K562 (cell line): ENCODE results near the gene PMFBP1. TPM values are rescaled to one million over a fixed set of nuclear protein-coding genes. Genes with fewer than 3 reads are reported as not detected.

Experiments used
- BCL6 ChIP-seq: fragments of 250-450 bp; sonication (Bioruptor Pico); IDR thresholded peaks from 2 replicates; pipeline ENCODE4 v1.4.0; 2020
- ESRRB ChIP-seq: fragments of 250-450 bp; sonication (Bioruptor Pico); IDR thresholded peaks from 2 replicates; pipeline ENCODE4 v1.5.0; 2020; ENCODE audit warnings: mild to moderate bottlenecking, moderate library complexity, borderline replicate concordance
- ETS2 ChIP-seq: IDR thresholded peaks from 2 replicates; pipeline ENCODE4 v1.6.1; 2016; ENCODE audit warnings: borderline replicate concordance, missing genetic modification characterization, mild to moderate bottlenecking, moderate library complexity, missing compliant biosample characterization; ENCODE audit not compliant: poor library complexity, severe bottlenecking
- FOXP1 ChIP-seq: sonication (generic); formaldehyde crosslinking; IDR thresholded peaks from 2 replicates; pipeline ENCODE4 v1.8.0; 2022; ENCODE audit warnings: mild to moderate bottlenecking, missing genetic modification reagents
- HDAC1 ChIP-seq, 2 experiments: fragments of 450-650 bp; IDR thresholded peaks; 2 replicates each; pipeline ENCODE4 v1.6.1; 2016 to 2017; ENCODE audit warnings: inconsistent platforms in 1 of 2, mild to moderate bottlenecking in 1 of 2, moderate library complexity in 1 of 2
- MTA2 ChIP-seq: fragments of 450-650 bp; IDR thresholded peaks from 2 replicates; pipeline ENCODE4 v1.6.1; 2016; ENCODE audit warnings: low read depth
- PYGO2 ChIP-seq: fragments of 450-650 bp; IDR thresholded peaks from 2 replicates; pipeline ENCODE4 v1.6.1; 2016; ENCODE audit warnings: mild to moderate bottlenecking, missing genetic modification characterization, moderate library complexity, missing compliant biosample characterization
- RBM17 ChIP-seq: fragments of 200-400 bp; formaldehyde crosslinking; IDR thresholded peaks from 2 replicates; pipeline ENCODE4 v1.6.1; 2017; ENCODE audit warnings: low read depth, mild to moderate bottlenecking, low read length, borderline replicate concordance
- RHOXF2B ChIP-seq: fragments of 250-450 bp; sonication (Bioruptor Pico); conservative IDR thresholded peaks from 2 replicates; pipeline ENCODE4 v1.5.1; 2021
- SP1 ChIP-seq: sonication (generic); formaldehyde crosslinking; IDR thresholded peaks from 2 replicates; pipeline ENCODE4 v1.8.1; 2022; ENCODE audit warnings: mild to moderate bottlenecking, missing genetic modification reagents
- STAT6 ChIP-seq: sonication (generic); formaldehyde crosslinking; IDR thresholded peaks from 2 replicates; pipeline ENCODE4 v1.8.1; 2023; ENCODE audit warnings: mild to moderate bottlenecking, missing genetic modification reagents
- TCF7L2 ChIP-seq: fragments of 150-350 bp; IDR thresholded peaks from 2 replicates; pipeline ENCODE4 v1.6.1; 2016; ENCODE audit warnings: low read depth, mild to moderate bottlenecking, low read length, moderate library complexity
- U2AF2 ChIP-seq: fragments of 200-400 bp; formaldehyde crosslinking; optimal IDR thresholded peaks from 2 replicates; pipeline ENCODE3; 2017; ENCODE audit warnings: low read depth, mild to moderate bottlenecking, low read length
- XRCC4 ChIP-seq: IDR thresholded peaks from one replicate; pipeline ENCODE4 v1.6.1; 2011; ENCODE audit not compliant: insufficient read depth, insufficient read length; ENCODE audit errors: extremely low read depth
- ZNF134 ChIP-seq: fragments of 250-450 bp; sonication (Bioruptor Pico); conservative IDR thresholded peaks from 2 replicates; pipeline ENCODE4 v1.4.0; 2020
- ZNF277 ChIP-seq: fragments of 250-450 bp; sonication (Bioruptor Pico); IDR thresholded peaks from 2 replicates; pipeline ENCODE4 v1.8.0; 2022; ENCODE audit warnings: inconsistent platforms, mild to moderate bottlenecking, moderate library complexity, borderline replicate concordance
- ZNF280B ChIP-seq: fragments of 250-450 bp; sonication (Bioruptor Pico); IDR thresholded peaks from 2 replicates; pipeline ENCODE4 v1.5.1; 2021; ENCODE audit warnings: mild to moderate bottlenecking
- polyA plus RNA-seq, 8 experiments: library from polyadenylated mRNA; depleted of rRNA in 4 of 8; stranded (reverse) in 5 of 8; unstranded in 3 of 8; fragments of >200 nt; fragmentation: Nextera tagmentation in 2 of 8; fragmentation: Illumina TruSeq in 1 of 8; extraction: Ambion mirVana in 2 of 8; extraction: Trizol in 1 of 8; gene quantifications; 2 replicates each; pipeline versions ENCODE4 v1.2.1 to v1.2.3, GENCODE V29; 2011 to 2014; ENCODE audit warnings: inconsistent platforms in 1 of 8, missing spikeins in 1 of 8
- total RNA-seq, 7 experiments: library from RNA; depleted of rRNA in 6 of 7; stranded (reverse); fragments of >200 nt in 6 of 7; fragmentation: Illumina TruSeq in 2 of 7; extraction: Trizol in 2 of 7; gene quantifications; 2 replicates each; pipeline versions ENCODE4 v1.2.1 to v1.2.3, GENCODE V29; 2011 to 2021; ENCODE audit warnings: low replicate concordance in 1 of 7
- TF ChIP-seq, protein P1 (sequence below): fragments of 450-650 bp; IDR thresholded peaks from 2 replicates; pipeline ENCODE4 v1.6.1; 2016; ENCODE audit warnings: missing biosample characterization, missing genetic modification characterization
- TF ChIP-seq, protein P2 (sequence below): fragments of 250-450 bp; sonication (Bioruptor Pico); IDR thresholded peaks from 2 replicates; pipeline ENCODE4 v1.8.0; 2021; ENCODE audit warnings: mild to moderate bottlenecking, moderate library complexity

Gene PMFBP1
- total and polyA plus RNA-seq, 9 of the 15 experiments (the other 6 are each of a cell fraction or from before 2014, with no cell fraction given): 0.13 to 0.91 (median 0.47) TPM

- TF ChIP-seq SP1 (CRISPR knock-in tag): no peak
- 0 out of 4 replicates have a peak, but pooled peaks of 1 of the 2 experiments have one; percentile 36 for TF ChIP-seq HDAC1 (IDR thresholded peaks at IDR 0.05)
- TF ChIP-seq RBM17: no peak
- TF ChIP-seq ETS2: no peak
- no peak for TF ChIP-seq ZNF280B
- TF ChIP-seq XRCC4: no peak
- TF ChIP-seq, protein P1, sequence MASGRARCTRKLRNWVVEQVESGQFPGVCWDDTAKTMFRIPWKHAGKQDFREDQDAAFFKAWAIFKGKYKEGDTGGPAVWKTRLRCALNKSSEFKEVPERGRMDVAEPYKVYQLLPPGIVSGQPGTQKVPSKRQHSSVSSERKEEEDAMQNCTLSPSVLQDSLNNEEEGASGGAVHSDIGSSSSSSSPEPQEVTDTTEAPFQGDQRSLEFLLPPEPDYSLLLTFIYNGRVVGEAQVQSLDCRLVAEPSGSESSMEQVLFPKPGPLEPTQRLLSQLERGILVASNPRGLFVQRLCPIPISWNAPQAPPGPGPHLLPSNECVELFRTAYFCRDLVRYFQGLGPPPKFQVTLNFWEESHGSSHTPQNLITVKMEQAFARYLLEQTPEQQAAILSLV (tag): no peak
- no peak for TF ChIP-seq ESRRB
- no peak for TF ChIP-seq STAT6 (CRISPR knock-in tag)
- TF ChIP-seq, protein P2, sequence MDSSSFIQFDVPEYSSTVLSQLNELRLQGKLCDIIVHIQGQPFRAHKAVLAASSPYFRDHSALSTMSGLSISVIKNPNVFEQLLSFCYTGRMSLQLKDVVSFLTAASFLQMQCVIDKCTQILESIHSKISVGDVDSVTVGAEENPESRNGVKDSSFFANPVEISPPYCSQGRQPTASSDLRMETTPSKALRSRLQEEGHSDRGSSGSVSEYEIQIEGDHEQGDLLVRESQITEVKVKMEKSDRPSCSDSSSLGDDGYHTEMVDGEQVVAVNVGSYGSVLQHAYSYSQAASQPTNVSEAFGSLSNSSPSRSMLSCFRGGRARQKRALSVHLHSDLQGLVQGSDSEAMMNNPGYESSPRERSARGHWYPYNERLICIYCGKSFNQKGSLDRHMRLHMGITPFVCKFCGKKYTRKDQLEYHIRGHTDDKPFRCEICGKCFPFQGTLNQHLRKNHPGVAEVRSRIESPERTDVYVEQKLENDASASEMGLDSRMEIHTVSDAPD (CRISPR knock-in tag): no peak
- TF ChIP-seq PYGO2 (tag): no peak
- TF ChIP-seq FOXP1: no peak
- no peak for TF ChIP-seq RHOXF2B (CRISPR knock-in tag)
- peak; percentile 82 for TF ChIP-seq MTA2
- TF ChIP-seq TCF7L2: no peak
- TF ChIP-seq ZNF134: no peak
- no peak for TF ChIP-seq BCL6 (CRISPR knock-in tag)
- no peak for TF ChIP-seq ZNF277 (CRISPR knock-in tag)
- TF ChIP-seq U2AF2: no peak
Measured at GRCh38 chr16:72072514-72073342, 99.2 kb downstream of the PMFBP1 start (continued).
